IPS DF 4.7 (cell line): ENCODE data around the gene TBC1D10A.

ENCODE experiments used
- DNase-seq: peaks from one replicate; pipeline ENCODE4 v3.0.0-alpha.2; 2013; ENCODE audit warnings: low spot score; ENCODE audit errors: extremely low read depth

The TBC1D10A gene

DNA sequence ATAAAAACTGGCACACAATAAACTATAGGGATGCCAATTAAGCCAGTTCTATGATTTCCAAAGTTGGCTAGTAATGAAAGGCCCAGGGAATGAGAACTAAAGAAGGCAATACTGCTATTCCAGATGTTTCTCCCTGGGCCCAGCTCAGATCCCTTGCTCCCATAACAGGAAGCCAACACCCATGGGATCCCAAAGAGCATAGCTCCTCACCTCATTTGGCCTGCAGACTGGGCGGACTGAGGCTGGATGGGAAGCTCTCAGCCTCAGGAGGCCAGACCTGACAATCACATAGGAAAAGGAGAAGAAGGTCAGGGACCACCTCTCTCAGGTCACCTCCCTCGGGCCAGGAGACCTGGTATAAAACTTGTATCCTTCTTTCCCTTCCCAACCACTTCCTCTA is 5.3 kb downstream of the TBC1D10A start:
- no peak for DNase-seq

DNA sequence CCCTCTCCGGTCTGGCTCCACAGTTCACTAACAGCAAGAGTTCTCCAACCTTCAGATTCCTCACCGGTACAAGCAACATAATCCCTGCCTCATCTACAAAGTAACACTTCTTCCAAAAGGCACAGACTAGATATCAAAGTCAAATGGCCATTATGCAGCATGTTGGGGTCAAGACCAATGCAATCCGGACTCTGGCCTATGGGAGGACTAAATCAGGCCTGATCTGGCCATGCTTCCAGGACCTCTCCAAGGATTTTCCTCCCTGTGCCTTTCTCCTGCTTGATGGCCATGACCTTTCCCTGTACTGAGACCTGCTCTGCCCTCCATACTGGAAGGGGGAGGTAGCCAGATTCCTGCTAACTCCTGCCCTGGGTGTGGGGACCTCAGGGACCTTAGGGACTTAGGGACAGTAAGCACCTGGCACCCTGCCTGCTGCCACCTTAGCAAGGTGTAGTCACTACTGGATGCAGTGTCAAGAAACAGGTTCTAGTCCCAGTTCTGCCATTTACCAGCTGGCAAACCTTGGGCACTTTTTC is 6.7 kb downstream of the TBC1D10A start:
- no peak for DNase-seq

DNA sequence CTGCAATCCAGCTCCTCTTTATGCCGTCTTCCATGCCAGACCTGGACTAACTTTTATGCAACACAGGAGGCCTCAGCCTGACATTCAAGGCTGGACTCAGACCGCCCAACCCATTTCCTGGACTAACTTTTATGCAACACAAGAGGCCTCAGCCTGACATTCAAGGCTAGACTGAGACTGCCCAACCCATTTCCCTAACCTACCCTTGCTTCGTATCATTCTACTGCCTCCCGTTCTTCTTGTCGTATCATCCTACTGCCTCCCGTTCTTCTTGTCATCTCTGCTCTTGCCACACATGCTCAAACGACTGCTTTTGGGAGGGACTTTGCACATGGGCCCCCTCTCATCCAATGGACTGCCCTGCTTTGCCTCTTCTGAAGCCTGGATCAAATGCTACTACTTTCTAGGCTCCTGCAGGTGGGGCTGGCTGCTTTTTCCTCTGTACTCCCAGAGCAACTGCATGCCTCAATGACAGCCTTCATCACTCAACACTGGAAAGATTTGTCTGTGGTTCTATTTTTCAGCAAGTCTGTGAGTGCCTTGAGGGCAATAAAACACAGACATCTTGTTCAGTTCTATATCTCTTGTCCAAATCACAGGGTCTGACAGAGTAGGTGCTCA is 7.8 kb downstream of the TBC1D10A start:
- DNase-seq, result no peak

DNA sequence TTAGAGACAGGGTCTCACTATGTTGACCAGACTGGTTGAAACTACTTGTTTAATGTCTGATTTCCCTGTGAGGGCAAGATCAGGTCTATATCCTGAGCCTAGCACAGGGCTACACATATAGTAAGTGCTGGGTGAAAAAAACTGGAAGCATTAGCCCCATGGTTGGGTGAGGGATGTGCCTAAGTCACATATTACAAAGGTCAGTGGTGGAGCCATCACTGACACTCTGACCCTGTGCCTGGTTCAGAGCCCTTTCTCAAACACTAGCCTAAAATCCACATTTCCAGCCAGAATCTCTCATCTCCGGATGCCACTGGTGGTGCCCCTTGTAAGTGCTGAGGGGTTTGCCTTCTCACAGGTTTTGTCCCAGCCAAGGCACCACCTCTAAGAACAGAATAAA is 9.0 kb downstream of the TBC1D10A start:
- DNase-seq, result no peak

DNA sequence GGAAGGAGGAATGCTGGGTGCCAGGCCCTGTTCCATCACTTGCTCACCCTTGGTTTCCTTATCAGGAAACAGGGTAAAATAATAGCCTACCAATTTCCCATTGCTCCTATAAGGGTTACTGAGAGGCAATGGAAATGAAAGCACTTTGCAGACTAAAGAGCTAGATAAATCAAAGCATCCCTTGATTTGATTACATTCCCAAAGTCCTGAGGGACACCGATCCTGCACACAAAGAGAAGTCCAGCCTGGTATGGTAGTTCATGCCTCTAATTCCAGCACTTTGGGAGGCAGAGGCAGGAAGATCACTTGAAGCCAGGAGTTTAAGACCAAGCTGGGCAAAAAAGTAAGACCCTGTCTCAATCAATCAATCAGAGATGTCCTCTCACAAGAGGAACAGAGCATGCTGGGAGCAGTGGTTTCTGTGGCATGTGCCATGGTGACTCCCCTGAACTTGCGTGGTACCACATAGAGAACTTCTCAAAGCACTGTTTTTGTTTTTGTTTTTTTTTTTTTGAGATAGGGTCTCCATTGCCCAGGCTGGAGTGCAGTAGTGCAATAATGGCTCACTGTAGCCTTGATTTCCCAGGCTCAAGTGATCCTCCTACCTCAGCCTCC is 10.7 kb downstream of the TBC1D10A start:
- no peak for DNase-seq

DNA sequence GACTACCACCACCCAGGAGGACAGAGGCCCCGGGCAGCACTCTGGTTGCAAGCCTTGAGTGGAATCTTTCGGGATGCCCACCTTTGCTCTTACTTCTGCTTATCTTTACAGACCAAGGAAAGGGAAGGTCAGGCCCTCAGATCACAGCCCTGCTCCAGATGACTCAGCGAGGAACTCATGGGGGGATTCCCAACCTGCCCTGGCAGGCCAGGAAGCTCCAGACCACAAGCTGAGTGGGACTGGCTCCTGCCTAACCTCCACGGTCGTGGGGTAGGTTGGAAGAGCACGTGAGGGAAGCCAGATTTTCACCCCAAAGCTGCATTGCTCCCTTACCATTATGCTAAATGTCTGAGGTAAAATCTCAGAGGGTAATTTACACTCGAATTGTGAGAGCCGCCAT is 11.8 kb downstream of the TBC1D10A start:
- no peak for DNase-seq

DNA sequence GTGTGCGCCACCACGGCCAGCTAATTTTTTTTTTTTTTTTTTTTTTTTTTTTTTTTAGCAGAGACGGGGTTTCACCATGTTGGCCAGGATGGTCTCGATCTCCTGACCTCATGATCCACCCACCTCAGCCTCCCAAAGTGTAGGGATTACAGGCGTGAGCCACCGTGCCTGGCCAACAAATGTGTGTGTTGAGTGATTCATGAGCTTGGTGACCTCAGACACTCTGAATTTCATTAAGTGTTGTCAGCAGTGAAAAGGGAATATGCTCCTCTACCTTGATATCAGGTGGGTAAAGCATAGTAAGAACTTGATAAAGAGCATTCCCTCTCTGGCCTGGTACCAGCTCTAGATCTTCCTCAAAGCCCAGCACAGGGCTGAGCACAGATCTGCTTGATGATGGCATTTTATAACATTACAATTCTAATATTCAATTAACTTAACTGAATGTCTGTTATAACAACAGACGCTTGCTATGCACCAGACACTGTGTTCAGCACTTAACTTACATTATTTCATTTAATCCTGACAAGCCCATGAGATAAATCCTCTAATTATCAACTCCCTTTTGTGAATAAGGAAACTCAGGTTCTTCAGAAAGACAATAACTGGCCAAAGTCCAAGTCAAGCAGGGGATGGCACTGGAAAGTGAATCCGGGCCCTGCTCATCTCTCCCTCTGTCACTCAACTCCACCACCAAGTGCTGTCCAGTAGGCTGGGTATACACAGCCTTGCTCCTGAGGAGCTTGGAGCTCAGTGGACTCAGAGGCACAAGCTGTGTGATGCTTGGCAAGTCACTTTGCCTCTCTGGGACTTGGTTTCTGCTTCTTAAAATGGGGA is 13.0 kb downstream of the TBC1D10A start:
- no peak for DNase-seq

DNA sequence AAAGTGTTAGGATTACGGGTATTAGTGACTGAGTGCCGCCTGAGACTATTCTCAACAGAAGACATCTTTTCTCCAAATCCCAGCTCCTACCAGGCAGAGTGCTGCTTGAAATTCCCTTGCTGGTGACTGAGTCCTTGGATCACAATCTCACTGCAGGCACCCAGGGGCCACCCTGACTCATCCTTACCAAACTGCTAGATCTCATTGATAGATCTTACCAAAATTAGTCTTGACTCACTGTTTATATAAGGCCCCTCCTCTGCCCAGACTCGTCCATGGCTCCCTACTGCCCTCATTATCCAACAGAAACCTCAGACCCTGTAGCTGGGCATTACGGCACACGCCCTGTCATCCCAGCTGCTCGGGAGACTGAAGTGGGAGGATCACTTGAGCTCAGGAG is 14.7 kb downstream of the TBC1D10A start:
- no peak for DNase-seq

DNA sequence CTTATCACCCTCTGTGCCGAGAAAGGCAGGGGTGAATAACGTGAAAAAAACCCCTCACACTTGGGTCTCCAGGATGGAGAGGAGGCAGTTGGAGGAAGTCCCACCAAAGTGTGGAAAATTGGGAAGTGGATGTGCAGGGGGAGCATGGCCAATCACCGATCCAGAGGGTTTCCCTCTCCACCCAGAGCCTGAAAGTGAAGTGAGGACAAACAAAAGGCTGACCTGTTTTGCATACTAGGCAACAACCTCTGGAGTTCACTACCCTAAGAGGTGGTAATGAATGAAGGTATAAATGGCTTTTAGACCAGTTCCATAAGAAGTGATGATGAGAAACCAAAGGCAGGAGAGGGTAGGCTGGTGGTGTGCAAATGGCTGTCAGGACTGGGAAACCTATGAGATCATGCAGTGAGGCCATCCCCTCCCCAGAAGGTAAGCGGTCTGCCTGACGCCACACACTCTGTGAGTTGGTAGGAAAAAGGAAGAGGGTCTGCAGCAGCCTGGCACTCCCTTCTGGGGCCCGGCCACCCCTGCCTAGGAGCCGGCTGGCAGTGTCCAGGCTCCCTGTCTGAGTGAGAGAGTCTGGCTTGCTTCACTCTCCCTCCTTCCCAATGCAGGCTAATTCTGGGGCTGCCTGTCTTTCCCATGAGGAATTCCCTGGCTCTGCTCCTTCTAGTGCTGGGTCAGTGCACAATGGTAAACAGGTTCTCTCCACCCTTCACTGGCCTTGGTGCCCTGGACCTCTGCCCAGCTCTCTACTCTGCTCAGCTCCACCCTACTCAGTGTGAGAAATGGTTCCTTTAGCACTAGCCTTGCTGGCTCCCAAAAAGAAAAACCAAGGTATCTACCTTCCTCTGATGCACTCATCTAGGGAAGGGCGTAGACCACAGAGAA is 15.6 kb downstream of the TBC1D10A start:
- DNase-seq, result no peak

DNA sequence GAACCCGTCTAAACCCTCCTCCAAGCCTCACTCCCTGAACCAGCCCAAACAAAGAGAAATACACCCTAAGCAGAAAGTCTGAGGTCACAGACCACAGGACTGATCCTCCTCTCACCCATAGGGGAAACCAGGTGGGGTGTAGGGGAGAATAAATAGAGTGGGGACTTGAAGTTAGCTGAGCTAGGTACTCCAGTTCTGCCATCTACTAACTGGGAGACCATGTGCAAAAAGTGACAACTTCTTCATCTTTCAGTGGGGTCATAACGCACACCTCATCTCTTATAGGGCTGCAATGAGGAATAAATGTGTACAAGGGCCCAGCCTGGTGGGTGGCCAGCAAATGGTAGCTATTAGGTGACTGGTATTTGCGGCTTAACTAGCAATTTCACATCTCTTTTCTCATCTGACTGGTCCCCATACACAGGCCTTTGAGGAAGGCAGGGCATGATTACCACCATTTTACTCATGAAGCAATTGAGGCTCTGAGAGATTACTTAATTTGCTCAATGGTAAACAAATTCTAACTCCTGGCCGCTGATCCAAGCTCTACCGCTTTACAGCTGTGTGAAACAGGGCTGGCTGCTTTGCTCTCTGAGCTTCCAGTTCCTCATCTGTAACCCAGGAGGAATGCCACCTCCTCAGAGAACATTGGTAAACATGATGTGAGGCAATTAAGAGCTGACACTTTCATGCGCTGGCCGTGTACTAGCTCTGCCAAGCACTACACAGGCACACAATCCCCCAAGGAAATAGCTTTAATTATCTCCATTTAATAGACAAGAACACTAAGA is 16.6 kb downstream of the TBC1D10A start:
- no peak for DNase-seq

DNA sequence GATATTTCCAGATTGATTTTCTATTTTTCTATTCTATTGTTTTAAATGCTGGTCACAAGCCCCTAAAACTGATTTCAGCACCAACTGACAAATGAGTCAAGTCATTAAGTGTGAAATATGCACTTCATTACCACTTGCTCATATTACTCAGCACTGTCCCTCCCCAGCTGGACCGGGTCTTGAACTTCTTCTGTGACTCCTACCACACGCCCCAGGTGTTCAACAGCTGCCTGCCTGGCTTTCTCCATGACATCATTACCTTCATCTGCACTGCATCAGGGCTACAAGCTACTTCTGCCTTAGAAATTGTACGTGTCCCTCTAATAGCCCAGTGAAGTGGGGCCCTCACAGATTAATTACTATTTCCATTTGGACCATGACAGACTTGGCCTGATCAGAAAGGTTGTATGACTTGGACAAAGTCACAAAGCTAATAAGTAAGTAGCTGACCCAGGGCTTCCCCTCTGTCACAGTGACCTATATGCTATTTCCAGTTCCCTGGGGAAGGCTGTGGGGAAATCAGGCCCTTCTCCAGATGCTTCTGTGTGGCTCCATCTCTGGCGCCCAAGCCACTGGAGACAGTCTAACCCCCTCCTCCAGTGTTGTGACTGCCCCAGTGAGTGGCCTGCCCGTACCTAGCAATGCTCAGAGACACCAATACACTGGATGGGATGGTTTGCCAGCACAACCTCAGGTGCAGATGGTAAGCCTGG is 18.1 kb downstream of the TBC1D10A start:
- DNase-seq, result no peak

DNA sequence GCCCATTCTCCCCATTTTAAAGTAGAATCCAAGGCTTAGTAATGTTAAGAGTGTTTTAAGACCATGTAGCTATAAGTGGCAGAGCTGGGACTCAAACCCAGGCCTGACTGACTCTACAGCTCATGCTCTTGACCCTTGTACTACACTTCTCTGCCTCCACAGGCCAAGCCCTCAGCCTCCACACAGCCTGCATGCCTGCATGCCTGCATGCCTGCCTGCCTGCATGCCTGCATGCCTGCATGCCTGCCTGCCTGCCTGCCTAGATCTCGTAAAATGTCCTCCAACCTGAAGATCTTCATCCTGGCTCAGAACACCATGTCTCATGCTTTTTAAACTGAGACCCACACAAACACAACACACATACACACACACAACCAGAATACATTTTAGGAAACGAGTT is 18.6 kb downstream of the TBC1D10A start:
- no peak for DNase-seq

DNA sequence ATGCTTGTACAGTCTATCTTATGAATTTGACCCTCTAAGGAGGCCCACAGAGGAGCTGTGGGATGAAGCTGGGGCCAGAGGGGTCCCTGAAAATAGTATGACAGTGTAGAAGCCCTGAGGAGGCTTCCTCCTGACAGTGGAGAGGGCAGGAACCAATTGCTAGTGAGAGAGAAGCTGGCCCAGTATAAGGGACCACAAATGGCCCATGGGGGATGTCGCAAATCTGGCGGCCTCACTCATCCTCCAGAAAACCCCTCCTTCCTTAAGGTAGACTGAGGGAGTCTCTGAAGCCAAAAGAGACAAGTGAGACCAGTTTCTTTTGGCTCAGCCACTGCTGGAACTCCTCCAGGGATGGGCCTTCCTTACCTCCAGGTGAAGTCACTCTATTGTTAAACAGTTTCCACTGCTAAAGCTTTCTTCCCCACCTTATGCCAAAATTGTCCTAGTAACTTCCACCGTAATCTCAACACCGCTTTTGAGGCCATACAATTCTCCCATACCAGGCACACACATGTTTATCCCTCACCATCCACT is 19.6 kb downstream of the TBC1D10A start:
- DNase-seq, result no peak

DNA sequence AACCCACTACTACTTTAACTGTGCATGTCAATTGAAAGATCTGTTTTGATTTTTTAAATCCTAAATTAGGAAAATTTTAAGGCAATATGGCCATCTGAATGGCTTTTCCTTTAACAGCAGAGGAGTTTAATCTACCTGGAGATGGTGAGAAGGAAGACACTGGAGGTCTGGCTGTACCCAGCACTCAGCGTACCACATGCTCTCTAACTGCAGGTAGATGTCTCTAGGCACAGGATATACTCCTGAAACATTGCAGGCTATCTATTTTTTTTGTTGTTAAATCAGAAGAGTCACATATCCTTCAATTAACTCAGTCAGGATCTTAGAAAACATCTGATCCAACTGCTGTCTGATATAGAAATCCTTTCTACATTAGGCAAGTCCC is 20.1 kb downstream of the TBC1D10A start:
- no peak for DNase-seq

DNA sequence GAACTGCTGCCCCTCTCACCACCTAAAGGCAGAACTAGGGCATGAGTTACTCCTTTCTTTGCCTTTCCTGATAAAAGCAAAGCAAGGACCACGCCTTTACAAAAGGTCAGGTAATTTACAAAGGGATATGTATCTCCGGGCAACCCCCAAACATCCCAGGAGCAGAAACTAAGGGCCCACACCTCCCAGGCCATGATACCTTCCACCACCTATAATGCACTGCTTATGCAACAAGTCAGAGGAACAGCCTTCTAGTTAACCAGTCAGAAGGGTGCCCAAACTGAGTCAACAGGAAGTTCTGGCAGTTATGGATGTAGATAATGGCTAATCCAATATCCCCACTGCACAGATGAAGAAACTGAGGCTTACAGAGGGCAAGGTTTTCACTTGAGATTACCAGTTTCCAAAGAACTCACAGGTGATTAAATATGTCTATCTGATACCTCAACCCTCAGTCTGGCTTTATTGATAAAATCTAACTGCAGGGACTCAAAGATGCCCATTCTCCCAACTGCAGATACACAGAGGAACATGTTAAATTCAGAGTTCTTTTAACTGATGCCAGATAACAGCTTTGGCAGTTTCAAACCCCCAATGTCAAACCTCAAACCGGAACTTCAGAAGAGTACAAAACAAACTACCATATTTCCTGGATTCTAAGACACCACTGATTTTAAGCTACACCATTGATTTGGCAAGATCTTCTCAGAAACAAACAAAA is 20.7 kb downstream of the TBC1D10A start:
- DNase-seq, result no peak

DNA sequence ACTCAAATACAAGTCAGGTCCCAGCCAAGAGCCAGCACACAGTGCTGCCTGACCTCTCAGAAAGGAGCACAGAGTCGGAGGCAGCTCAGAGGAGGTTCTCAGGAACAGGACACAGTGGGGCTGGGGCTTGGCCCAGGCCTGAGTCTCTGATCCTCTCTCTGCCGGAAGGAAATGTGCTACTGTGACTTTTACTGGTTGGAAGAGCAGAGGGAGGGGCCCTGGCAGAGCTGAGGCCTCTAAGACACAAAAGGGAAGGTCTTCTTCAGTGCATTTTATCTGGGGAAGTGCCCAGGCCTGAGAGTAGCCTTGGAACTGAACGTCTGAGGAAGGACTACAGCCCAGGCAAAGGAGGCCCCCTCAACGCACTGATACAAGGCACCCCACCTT is 21.2 kb downstream of the TBC1D10A start:
- no peak for DNase-seq

DNA sequence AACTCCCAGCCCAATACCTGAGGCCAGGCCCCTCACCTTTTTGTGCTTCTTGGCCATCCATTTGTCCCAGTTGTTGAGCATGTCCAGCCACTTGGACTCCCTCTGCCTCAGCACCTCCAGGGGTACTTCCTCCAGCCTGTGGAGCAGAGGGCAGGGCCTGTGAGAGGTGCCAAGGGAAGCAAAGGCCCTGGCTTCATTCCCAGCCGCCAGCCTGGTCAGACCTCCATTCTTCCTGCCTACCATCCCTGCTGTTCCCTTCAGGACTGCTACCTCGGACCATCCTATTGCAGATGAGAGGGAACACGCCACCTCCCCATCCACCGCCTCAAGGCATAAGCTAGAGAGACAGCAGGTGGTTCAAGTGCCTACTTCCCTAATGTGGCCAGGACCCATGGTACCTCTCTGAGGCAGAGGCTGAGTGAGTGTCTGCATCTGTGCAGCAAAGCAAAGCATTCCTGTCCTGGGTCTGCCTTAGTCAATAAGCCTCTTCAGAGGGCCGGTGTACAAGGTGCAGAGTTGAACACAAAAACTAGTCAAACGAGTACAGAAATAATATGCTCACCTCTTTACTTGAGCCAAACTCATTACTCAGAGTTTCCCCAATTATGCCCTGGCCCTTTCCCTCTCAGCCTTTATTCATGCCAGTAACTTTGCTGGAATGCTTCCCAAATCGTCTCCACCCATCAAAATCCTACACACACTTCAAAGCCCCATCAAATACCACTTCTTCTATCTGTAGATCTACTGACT is 22.1 kb downstream of the TBC1D10A start:
- no peak for DNase-seq

DNA sequence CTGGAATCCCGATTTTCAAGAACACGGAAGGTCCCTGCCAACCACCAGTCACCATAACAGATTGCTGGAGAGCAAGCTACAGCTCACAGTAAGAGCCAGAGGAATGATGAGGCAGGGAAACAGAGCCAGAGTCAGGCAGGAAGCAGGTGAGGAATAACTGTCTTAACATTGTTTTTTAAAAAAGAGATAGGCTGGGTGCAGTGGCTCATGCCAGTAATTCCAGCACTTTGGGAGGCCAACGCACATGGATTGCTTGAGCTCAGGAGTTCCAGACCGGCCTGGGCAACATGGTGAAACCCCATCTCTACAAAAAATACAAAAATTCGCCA is 24.0 kb downstream of the TBC1D10A start:
- no peak for DNase-seq
